ENCODE results near the gene CD1C.

DNA sequence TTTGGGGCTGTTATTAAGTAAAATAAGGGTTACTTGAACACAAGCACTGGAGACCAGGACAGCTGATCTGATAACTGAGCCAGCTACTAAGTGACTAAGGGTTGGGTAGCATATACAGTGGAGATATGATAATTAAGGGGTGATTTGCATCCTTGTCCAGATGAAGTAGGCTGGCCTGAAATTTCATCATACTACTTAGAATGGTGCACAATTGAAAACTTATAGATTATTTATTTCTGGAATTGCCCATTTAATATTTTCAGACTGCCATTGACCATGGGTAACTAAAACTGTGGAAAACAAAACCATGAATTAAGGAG is 45.5 kb downstream of the CD1C start:
- TF ChIP-seq POLR2A (IDR thresholded peaks at IDR 0.05; ENCODE audit: low read depth, low read length) (no peak), POLR2AphosphoS5 (IDR thresholded peaks at IDR 0.05; ENCODE audit: low read depth, low read length) (no peak)

All from GM12892 (cell line).